GM18861 (cell line): ENCODE results near the gene GIGYF2.

ENCODE experiments used
- ATAC-seq: cut with Tn5 transposase; IDR thresholded peaks from one replicate; pipeline ENCODE4 v1.9.1; 2021; ENCODE audit not compliant: unreplicated experiment

The GIGYF2 gene

GRCh38 chr2:232748038-232748437 lies 50.9 kb downstream of the GIGYF2 start:
- no peak for ATAC-seq

GRCh38 chr2:232749331-232749730 lies 52.2 kb downstream of the GIGYF2 start:
- ATAC-seq = no peak

- no peak for ATAC-seq
Measured at GRCh38 chr2:232750135-232750671, 53.1 kb downstream of the GIGYF2 start.

- peak; percentile 37 for ATAC-seq
Measured at GRCh38 chr2:232757905-232758304, 60.8 kb downstream of the GIGYF2 start.

GRCh38 chr2:232761301-232761907 lies 64.3 kb downstream of the GIGYF2 start:
- peak; percentile 41 for ATAC-seq

- no peak for ATAC-seq
Measured at GRCh38 chr2:232767866-232768265, 70.7 kb downstream of the GIGYF2 start.

- ATAC-seq = no peak
Measured at GRCh38 chr2:232770207-232770606, 73.1 kb downstream of the GIGYF2 start.

GRCh38 chr2:232771870-232772269 lies 74.7 kb downstream of the GIGYF2 start:
- ATAC-seq = no peak

- peak; percentile 88 for ATAC-seq
Measured at GRCh38 chr2:232772531-232772930, 75.4 kb downstream of the GIGYF2 start.

GRCh38 chr2:232773815-232774214 lies 76.7 kb downstream of the GIGYF2 start:
- ATAC-seq = no peak

GRCh38 chr2:232776435-232776834 lies 79.3 kb downstream of the GIGYF2 start, which contains the start of gene KCNJ13:
Gene KCNJ13, minus strand, starts transcription at chr2:232776565. Its CDS starts 5,203 bp downstream, at chr2:232771362.
- no peak for ATAC-seq

- ATAC-seq = no peak
Measured at GRCh38 chr2:232777276-232777675, 80.1 kb downstream of the GIGYF2 start.

GRCh38 chr2:232779465-232779864 lies 82.3 kb downstream of the GIGYF2 start:
- ATAC-seq = no peak

GRCh38 chr2:232779934-232780333 lies 82.8 kb downstream of the GIGYF2 start:
- no peak for ATAC-seq

GRCh38 chr2:232781765-232782164 lies 84.6 kb downstream of the GIGYF2 start:
- peak; percentile 90 for ATAC-seq

GRCh38 chr2:232783278-232783677 lies 86.1 kb downstream of the GIGYF2 start:
- no peak for ATAC-seq

GRCh38 chr2:232787806-232788205 lies 90.7 kb downstream of the GIGYF2 start:
- no peak for ATAC-seq

GRCh38 chr2:232789082-232789481 lies 92.0 kb downstream of the GIGYF2 start:
- ATAC-seq = no peak

GRCh38 chr2:232791518-232791917 lies 94.4 kb downstream of the GIGYF2 start:
- no peak for ATAC-seq

- ATAC-seq = no peak
Measured at GRCh38 chr2:232793271-232793670, 96.1 kb downstream of the GIGYF2 start.

GRCh38 chr2:232794981-232795380 lies 97.8 kb downstream of the GIGYF2 start:
- no peak for ATAC-seq

GRCh38 chr2:232795920-232796319 lies 98.8 kb downstream of the GIGYF2 start:
- ATAC-seq = no peak

- ATAC-seq = no peak
Measured at GRCh38 chr2:232798187-232798586, 101.1 kb downstream of the GIGYF2 start.
